RWPE1 (cell line): ENCODE results near the gene PTPN23.

ENCODE experiments used
- CTCF ChIA-PET: fragments of 350-600 bp; sonication (Branson Sonifier 250); formaldehyde crosslinking; extraction: SDS; loops from one replicate; lab custom pipeline; 2021; lab: Yijun Ruan, JAX
- POLR2A ChIA-PET: fragments of 400-600 bp; formaldehyde crosslinking; extraction: SDS; loops from one replicate; lab custom pipeline; 2020; ENCODE audit warnings: antibody characterized with exemption; ENCODE audit not compliant: low non-redundant PET; lab: Yijun Ruan, JAX
- DNase-seq: peaks from one replicate; pipeline ENCODE4 v3.0.0; 2012; ENCODE audit warnings: low spot score
- H3K27ac ChIP-seq: fragments of 450-650 bp; 2 replicates; pipeline ENCODE4 v1.5.1; 2017
- TF ChIP-seq, protein P1 (sequence below): fragments of 450-650 bp; conservative IDR thresholded peaks from 2 replicates; pipeline ENCODE4 v1.5.1; 2017; ENCODE audit warnings: low read depth, mild to moderate bottlenecking

The PTPN23 gene

DNA sequence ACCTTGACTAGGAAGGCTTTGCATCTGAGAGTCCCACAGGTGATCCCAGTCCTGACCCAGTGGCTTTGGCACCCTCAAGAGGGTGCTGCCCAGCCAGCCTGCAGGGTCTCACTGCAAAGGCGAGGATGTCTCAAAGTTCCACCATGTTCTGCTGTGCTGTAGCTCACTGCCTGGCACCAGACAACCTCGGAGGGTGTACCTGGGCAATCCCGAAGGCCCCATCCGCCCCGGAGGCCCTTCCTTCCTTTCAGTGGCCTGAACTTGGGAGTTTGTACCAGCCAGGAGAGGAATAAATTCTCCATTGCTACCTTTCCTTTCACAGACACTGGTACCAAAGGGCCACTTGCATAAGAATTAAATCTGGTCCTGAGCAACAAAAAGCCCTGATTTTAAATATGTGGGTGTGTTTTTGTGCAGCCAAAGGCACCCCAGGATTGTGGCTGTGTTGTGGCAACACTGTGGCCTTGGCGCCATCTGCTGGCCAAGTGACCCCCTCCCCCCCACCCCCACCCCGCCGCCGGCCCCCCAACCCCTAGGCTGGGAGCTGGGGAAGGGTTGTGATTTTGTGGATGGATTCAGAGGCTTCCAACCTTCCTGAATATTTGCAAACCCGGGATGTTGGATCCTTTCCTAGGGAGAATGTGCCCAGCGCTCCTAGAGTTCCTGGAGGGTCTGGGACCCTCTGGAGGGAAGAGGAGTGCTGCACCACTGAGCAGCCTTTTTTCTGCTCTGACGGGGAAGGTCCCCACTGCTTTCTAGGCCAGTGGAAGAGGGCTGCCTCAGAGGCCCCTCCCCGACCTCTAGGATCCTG, 9.7 kb upstream of the PTPN23 start:
- ChIA-PET POLR2A (no interaction called here), CTCF (interaction anchor here (0.6 to 0.7 kb wide), 2 partner anchors 15 to 29 kb away, joined by 3 to 4 read pairs; no protein-coding TSS in a partner anchor)
- TF ChIP-seq, protein P1, sequence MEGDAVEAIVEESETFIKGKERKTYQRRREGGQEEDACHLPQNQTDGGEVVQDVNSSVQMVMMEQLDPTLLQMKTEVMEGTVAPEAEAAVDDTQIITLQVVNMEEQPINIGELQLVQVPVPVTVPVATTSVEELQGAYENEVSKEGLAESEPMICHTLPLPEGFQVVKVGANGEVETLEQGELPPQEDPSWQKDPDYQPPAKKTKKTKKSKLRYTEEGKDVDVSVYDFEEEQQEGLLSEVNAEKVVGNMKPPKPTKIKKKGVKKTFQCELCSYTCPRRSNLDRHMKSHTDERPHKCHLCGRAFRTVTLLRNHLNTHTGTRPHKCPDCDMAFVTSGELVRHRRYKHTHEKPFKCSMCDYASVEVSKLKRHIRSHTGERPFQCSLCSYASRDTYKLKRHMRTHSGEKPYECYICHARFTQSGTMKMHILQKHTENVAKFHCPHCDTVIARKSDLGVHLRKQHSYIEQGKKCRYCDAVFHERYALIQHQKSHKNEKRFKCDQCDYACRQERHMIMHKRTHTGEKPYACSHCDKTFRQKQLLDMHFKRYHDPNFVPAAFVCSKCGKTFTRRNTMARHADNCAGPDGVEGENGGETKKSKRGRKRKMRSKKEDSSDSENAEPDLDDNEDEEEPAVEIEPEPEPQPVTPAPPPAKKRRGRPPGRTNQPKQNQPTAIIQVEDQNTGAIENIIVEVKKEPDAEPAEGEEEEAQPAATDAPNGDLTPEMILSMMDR = peak; percentile 57; the same call in 1 of the 2 replicates
- peak; percentile 34 for DNase-seq
- H3K27ac ChIP-seq = no peak overlapping the region

DNA sequence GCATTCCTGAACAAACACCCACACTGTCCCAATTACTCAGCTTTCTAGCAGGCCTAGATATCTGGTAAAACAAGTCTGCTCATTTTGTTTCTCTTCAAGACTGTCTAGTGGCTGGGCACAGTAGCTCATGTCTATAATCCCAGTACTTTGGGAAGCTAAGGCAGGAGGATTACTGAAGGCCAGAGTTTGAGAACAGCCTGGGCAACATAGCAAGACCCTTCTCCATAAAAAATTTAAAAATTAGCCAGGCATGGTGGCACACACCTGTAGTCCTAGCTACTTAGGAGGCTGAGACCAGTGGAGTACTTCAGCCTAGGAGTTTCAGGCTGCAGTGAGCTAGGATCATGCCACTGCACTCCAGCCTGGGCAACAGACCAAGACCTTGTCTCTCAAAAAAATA, 6.2 kb upstream of the PTPN23 start:
- TF ChIP-seq, protein P1 = no peak
- H3K27ac ChIP-seq = no peak overlapping the region
- ChIA-PET POLR2A (no interaction called here), CTCF (no interaction called here)
- DNase-seq = no peak

DNA sequence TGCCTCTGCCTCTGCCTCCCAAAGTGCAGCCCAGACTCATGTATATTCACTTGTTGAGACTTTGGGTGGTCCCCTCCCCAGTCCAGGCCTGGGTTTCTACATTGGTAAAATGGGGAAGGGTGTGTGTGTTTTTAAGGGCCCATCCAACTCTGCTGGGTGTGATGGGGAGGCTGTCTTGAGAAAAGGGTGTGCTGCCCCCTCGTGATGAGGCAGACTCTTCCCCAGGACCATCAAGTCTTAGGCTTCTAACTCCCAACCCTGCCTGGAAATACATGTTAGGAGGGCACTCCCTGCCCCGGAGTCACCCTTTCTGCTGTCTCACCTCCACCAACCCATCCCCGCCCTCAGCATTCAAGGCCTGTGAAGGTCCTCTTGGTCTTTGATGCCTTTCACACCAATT, 4.4 kb upstream of the PTPN23 start:
- TF ChIP-seq, protein P1 = no peak
- ChIA-PET POLR2A (no interaction called here), CTCF (no interaction called here)
- no peak overlapping the region for H3K27ac ChIP-seq
- DNase-seq = no peak

DNA sequence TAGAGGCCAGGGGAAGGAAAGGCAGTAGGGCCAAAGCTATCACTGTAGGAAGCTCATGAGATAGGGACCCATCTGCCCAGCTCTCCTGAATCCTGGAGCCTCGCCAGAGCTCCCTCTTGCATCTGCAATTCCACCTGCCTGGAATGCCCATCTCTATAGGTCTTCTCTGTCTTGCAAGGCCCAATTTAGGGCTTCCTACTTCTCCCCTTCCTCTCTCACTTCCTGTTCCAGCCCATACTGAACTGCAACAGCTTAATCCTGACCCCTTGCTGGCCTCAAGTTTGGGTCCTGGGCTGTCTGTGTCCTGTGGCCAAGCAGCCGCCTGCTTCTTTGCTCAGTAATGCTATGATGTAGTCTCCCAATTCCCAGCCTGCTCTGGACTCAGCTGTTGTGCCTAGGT, 3.6 kb upstream of the PTPN23 start:
- no peak overlapping the region for H3K27ac ChIP-seq
- TF ChIP-seq, protein P1 = no peak
- DNase-seq = no peak
- ChIA-PET CTCF (no interaction called here), POLR2A (no interaction called here)

DNA sequence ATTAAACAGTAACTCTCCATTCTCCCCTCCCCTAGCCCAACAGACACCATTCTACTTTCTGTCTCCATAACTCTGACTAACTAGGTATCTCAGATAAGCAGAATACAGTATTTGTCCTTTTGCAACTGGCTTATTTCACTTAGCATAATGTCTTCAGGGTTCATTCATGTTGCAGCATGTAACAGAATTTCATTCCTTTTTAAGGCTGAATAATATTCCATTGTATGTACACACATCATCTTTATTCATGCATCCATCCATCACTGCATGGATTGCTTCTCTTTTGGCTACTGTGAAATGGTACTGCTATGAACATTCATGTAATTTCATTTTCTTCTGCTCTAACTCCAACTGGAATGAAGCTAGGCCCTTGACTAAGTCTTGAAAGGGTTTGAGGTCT, 2.0 kb upstream of the PTPN23 start:
- POLR2A ChIA-PET = no interaction called here
- DNase-seq = no peak
- H3K27ac ChIP-seq = no peak overlapping the region
- TF ChIP-seq, protein P1 = no peak
- CTCF ChIA-PET = no interaction called here

DNA sequence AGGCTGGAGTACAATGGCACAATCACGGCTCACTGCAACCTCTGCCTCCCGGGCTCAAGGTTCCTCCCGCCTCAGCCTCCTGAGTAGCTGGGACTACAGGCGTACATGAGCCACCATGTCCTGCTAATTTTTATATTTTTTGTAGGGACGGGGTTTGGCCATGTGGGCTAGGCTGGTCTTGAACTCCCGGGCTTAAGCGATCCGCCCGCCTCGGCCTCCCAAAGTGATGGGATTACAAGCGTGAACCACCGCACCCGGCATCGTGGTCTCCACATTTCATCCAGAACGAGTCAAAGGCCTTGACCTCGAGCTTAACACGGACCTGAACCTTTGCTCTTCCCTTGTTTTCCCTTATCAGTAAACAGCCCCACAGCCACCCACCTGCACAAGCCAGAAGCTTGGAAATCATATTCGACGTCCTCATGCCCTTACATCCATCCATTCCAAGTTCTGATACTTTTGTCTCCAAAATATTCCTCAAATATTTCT, 1.4 kb upstream of the PTPN23 start:
- CTCF ChIA-PET = no interaction called here
- TF ChIP-seq, protein P1 = no peak
- POLR2A ChIA-PET = no interaction called here
- DNase-seq = no peak
- peak overlapping the region; percentile 94 for H3K27ac ChIP-seq
